NCI-H748 (cell line): ENCODE results near the gene CDK6.

Experiments used
- DNase-seq: peaks from one replicate; lab custom pipeline; 2025; ENCODE audit not compliant: unreplicated experiment; lab: John Stamatoyannopoulos, UW

The CDK6 gene

DNA sequence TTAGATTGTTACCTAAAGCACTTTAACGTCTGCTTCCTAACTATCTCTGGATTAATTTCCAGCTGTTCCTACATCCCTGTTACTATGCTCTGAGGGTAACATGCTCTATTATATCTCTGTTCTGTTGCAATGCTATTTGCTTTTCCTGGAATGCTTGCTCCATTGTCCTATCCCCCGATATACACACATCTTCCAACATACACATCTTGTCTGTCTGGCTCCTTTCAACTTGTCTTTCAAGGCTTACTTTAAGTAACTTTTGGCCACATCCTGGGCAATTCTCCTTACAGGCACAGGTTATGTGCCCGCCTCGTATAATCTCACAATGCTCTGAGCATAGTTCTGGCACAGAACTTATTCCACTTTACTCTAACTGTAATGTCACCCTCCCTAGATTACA lies 96.2 kb downstream of the CDK6 start:
- no peak for DNase-seq

DNA sequence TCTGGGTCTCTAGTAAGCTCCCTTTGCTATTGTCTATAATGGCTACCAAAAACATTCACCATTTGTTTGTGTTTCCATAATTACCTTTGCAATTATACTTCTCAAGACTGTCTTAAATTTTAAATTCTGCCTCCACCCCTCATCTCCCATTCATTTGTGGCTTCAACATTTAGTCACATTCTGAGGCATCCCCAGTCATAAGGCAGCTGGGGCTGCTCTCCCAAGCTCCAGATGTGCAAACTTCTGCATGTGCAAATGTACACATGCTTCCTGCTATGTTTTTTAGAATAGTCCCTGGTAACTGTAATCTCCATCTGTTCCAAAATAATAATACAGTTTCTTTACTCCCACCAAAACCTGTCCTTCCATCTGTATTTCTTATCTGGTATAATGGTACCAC lies 97.3 kb downstream of the CDK6 start:
- DNase-seq, result no peak

DNA sequence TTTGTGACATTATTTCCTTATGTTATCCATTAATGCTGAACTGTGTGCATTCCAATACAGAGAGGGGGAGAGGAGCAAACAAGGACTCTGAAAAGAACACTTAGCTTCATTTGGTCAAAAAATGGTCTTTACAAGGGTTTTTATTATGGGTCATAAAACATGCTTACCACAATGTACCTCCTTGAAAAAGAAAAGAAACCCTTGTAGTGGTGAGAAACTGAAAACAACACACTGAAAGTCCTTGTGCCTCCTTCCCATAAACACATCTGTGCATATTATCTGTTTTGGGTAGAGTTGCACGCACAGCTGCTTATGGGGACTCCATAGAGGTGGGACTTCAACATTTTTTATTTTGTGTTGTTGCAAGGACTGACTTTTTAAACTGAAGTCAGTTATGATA lies 98.7 kb downstream of the CDK6 start:
- DNase-seq, result no peak

DNA sequence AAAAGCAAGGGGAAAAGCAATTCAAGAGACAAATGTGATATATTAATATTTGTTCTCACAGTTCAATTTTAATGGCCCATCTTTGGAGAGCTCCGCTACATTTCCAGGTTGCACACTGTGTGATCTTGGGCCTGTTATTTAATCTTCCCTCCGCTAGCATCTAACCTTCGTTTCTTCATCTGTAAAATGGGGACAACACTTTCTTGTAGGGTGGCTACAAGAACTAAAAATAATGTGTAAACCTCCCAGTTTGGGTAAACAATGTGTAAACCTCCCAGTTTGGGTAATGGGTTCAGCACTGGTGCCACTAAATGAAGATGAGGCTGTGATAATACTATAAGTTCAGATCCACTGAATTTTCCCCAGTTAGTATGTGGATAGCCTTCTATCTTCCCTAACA lies 99.5 kb downstream of the CDK6 start:
- no peak for DNase-seq

DNA sequence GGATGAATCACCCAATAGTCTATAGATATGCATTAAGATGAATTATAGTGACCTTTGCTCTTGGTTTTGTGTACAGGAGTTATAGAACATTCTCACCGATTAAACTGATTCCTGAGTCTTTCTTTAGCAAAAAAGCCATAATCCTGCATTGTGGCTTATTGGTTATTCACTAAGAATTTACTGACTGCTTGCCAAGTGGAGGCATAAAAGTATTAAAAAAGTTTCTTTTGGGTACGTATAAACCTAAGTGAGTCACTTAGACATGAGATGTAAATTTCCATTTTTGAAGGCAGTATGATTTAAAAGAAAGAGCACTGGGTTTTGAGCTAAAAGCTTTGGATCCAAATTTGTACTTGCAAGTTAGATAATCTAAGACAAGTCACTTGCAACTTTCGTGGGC lies 100.7 kb downstream of the CDK6 start:
- no peak for DNase-seq

DNA sequence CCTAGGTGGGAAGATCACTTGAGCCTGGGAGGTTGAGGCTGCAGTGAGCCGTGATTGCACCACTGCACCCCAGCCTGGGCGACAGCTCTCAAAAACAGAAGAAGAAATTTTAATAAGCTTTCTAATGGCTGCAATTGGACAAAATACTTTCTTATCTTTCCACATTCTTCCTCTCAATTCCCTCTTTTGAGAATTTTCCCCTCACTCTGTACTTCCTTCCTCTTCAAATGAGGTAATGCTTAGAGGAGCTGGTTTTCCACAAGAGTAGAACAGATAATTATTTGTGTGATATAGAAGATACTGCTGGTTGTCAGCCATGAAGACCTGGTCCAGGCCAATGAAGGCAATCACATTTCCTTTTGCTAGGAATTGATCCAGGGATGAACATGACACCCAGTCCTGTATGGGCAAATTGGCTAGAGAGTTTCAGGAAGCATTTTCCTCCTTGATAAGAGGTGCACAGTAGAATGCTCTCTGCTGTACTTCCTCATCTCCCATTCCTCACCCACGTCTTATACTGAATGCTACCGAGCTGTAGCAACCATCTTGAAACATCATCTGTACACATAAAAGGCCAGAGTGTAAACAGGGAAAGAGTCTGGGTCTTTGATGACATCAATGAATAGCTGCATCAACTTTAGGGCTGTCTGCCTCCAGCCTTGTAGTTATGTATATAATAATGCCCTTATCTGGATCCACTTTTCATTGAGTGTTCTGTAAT lies 103.9 kb downstream of the CDK6 start:
- no peak for DNase-seq

DNA sequence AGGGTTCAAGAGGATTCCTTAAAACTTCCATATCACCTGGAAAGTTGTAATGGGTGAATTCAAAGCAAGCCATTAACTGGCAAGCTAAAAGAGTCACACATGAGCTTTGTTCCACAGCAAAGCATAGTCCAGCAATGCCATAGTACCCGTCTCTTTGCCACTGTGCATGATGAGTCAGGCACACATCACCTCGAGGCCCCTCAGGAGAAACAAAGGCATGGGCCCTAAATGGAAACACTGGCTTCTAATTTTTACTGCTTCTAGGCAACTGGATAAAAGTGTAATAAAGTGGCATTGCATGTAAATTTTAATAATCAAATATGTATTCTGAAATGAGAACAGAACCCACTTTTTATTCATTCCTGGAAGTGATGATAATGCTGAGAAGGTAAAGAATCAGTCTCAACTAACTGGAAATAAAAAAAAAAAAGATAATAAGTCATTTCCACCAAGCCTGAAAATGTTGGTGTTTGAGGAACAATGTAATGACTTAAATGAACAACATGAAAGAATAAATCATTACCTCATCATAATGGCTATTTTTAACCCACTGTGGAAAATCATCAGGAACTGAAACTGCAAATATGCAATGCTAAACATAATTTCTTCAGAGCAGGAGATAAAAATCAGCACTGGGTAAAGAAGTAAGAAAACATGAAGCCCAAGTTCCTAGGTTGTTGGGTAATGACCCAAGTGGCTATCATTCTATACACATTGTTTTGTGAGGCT lies 104.9 kb downstream of the CDK6 start:
- DNase-seq, result no peak

DNA sequence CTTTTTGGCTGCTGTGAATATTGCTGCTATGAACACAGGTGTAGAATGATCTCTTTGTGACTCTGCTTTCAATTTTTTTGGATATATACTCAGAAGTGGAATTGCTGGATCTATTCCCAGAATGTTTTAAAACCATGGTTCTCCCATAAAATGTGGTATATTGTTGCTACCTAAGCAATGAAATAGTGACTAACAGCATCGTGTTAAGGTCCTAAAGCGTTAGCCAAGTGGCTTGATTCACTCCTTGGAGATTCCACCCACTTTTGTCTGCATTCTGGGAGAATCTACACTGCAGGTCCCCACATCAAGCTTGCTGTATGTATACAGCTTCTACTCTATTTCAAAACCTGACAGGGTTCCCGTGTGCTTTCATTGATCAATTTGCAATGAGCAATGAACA lies 105.6 kb downstream of the CDK6 start:
- no peak for DNase-seq

DNA sequence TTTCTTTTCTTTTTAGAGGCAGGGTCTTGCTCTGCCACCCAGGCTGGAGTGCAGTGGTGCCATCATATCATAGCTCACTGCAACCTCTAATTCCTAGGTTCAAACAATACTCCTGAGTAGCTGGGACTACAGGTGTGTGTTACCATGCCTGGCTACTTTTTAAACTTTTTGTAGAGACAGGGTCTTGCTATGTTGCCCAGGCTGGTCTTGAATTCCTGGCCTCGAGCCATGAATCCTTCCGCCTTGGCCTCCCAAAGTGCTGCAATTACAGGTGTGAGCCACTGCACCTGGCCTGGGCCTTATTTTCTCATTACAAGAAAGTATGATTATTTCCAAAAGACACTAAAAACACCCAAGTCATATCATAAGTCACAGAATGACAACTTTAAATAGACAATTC lies 106.6 kb downstream of the CDK6 start:
- DNase-seq, result no peak

DNA sequence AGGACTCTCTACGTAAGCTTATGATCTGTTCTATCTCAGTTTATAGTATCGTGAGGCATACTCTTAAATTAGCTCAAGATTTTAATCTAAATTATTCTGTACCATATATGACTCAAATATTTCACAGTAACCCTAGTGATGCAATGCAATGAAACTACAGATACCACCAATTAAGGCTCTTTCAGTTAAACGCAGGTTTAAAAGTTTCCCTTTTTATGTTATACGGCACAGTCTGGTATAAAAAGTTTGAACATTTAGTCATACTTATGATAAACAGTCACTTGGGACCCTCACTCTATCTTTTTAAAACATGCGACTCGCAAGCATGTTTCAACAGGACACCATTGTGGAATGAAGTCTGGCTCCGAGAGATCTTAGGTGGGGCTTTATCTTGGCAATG lies 107.2 kb downstream of the CDK6 start:
- no peak for DNase-seq

DNA sequence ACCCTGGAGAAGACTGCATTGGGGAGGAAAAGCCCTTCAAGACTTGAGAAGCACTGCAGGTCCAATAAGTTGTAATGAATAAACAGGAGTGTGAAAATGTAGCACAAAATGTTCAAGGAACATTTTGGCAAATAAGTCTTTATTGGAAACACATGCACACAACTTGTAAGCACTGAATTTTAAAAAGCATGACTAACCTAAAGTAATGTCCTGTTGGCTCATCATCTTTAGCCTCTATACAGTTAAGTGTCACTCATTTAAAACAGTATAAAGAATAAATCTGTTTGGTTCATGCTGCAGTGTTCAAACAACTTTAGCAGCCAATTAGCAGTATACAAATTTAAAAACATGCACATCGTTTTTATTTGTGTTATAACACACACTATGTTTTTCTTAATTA lies 108.6 kb downstream of the CDK6 start:
- DNase-seq, result no peak

DNA sequence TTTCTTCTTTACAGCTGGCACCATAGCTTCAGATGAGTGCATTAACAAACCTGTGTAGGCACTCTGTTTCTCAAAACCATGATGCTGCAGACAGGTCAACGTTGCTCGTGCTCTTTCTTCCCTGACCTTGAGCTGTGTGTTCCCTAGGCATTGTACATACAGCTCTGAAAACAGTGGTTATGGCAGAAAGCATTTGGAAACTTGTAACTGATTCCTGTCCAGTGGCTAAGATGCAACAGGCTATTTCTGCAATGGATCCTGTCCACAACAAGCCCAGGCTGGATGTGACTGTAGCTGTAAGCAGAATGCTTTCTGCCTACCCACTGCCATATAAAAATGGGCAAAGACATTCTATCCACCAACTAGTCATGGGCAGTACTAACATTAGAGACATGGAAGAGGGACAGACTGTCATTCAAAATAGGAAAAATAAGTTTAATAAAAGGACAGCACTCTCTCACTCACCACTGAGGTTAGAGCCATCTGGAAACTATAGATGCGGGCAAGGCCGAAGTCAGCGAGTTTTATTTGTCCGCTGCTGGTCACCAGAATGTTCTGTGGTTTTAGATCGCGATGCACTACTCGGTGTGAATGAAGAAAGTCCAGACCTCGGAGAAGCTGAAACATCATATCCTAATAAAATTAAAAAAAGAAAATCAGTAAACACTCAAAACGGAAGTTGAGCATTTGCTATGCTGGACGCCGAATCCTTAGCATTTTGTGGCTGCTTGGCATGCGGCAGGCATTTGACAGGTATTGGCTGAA lies 111.0 kb downstream of the CDK6 start:
- DNase-seq, result no peak

DNA sequence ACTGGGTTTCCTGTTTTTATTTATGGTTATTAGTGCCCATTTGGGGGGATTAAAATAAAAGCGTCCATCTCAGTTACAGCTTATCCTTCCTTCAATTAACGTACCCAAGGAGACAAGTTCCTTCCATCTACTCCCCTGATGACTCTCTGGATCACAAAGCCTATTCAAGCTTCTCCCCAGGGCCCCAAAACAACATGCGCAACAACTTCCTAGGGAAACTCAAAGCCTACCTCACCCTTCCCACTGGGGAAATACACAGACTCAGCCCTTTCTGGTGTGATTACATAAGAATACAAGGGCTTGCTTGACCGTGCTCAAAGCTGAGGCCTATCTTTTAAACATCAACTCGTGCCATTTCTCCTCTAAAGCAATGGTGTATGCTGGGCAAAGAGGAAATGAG lies 112.4 kb downstream of the CDK6 start:
- DNase-seq, result no peak

DNA sequence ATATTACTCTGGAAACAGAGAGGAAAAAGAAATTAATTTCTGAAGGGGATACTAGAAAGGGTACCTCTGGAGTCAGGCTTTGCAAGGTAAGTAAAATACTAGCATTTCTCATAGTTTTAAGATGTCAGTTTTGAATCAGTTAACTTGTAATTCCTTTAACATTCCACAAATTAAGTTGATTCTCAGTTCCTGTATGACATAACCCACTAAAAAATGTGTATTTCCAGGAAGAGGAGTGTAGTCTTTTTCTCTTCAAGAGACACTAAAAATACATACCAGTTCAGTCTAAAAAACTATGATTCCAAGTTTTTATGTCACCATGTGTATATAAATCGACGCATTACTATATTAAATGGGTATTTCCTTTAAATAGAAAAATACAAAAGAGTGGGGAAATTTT lies 113.2 kb downstream of the CDK6 start:
- DNase-seq, result no peak

DNA sequence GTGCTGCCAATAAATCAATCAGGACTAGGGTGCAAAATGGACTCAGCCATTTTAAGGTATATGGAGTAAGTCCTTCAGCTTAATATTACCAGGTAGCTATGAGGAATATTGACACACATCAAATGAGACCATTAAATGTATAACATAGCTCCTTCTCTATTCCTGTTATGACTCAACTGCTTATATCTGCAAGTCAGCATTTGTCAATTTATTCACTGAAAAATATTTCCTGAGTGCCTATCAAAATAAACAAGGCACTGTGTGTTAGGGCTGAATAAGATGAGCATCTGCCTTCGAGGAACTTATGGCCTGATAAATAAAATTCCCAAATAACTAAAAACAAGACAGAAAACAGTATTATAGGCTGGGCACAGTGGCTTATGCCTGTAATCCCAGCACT lies 113.8 kb downstream of the CDK6 start:
- DNase-seq, result no peak

DNA sequence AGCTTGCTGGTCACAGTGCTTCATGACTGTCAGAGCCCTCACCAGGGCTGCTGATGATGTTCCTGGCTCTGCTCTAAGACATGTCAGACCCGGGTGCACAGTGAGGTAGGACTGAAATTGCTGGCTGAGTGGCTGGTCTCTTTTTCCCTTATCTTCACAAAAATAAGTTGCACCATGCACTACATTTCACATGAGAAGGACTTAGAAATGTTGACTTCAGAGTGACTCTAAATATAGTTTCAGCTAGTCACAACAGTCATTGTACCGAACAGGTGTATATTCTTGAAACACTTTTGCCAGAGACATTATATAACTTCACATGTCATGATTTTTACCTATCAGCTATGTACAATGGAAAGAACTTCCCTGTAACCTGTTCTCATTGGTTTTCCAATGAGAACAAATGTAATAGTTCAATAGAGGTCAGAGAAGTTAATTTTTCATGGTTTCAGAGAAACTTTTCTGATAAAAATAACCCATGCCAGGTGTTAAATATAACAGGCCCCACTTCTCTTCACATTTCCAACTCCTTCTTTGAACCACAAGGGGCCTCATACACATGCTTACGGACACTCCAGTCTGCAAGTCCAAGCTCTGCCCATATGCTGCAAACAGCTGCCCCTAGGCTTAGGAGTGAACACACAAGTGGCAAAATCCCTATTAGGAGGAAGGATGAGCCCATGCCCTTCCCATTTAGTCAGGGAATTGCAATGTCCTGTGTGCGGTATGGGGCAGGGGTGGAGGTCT lies 115.6 kb downstream of the CDK6 start:
- no peak for DNase-seq

DNA sequence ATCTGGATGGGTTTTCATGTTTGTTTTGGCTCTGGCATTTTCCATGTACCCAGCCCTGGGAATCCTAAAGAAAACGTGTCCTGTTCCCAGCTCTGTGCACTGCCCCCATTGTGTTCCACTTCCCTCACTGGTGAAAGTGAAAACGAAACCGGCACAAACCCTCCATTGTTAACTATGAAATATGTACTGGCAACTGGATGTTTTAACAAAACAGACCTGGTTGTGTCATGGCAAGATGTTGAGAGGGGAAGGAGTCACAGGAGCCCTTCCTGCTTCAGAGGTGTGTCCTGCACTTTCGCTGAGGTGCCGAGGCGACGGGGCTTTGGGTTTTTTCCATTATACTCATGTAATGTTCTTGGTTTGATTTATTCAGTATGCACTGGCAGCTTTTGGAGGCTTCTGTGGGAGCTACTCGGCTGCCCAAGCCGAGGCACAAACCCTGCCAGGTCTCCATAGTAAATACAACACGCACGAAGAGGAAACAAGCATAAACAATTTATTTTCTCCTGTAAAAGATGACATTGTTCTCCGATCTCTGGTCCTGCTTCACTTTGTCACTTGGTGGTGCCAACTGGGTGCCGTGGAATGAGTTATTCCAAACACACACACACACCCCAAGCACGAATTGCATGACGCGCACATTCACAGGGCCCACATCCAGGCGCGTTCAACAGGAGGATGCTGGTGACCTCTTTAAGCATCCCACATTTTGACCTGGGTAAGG lies 118.2 kb downstream of the CDK6 start:
- DNase-seq, result peak; percentile 72

DNA sequence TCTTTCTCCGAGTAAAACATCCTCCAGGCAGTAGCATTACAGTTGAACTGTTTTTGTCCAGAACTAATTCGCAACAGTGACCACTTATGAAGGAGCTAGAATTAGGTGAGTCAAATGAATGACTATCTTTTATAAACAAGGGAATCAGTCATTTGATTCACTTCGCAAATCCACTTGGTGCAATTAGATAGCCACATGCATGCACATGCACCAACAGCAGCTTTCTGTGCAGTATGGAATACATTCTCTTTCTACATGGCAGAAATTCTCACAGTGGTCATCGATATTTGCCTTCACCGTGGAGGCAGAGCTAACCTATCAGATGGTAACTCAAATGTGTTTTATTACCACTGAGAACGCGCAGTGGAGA lies 118.8 kb downstream of the CDK6 start:
- DNase-seq, result no peak

DNA sequence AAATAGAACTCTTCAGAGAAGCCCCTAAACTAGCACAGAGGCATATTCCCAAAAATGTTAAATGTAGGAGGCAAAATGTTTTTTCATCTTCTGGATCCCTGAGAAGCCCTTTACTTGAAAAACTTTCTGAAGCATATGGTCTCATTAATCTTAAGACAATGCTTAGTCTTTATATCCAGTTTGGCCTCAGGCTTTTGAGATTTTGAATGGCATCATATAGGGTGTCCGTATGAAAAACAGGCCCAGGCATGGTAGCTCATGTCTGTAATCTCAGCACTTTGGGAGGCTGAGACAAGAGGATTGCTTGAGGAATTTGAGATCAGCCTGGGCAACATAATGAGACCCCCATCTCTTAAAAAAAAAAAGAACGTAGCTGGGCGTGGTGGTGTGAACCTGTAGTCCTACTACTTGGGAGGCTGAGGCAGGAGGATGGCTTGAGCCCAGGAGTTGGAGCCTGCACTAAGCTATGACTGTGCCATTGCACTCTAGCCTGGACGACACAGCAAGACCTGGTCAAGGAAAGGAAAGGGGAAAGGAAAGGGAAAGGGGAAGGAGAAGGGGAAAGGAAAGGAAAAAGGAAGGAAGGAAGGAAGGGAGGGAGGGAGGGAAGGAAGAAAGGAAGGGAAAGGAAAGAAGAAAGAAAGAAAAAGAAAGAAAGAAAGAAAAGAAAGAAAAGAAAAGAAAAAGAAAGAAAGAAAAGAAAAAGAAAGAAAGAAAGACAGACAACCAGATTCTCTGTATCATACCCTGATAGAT lies 119.4 kb downstream of the CDK6 start:
- DNase-seq, result no peak

DNA sequence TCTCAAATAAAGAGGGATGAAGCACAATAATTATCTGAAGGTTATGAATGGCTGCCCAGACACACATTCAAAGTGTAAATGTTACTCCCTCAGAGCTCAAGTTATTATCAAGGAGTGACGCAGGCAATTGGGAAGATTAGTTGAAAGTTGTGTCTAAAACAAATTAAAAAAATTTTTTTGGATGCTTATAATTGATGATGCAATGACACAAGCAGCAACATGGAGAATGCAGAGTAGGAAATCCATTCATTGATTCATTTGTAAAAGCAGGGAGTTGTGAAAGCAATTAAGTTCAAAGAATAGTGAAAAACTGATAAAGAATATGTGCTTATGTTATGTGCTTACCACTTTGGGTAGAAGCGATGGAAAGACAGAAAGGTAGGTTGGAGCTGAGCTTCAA lies 120.4 kb downstream of the CDK6 start:
- DNase-seq, result no peak
